ENCODE measurements around the gene ERBIN. TPM values are rescaled to one million over a fixed set of nuclear protein-coding genes. Genes with fewer than 3 reads are reported as not detected.

ERBIN gene
- total and polyA plus RNA-seq, 2 of the 13 experiments (the other 11 are each of a cell fraction or from before 2014, with no cell fraction given): 14.4 to 41.7 TPM

- TF ChIP-seq BCLAF1 (IDR thresholded peaks at IDR 0.05) (no peak), GATAD2A (CRISPR knock-in tag; IDR thresholded peaks at IDR 0.05) (no peak), FUBP1 (CRISPR knock-in tag; IDR thresholded peaks at IDR 0.05; ENCODE audit: borderline replicate concordance) (no peak), ZNF569 (CRISPR knock-in tag; IDR thresholded peaks at IDR 0.05; ENCODE audit: borderline replicate concordance) (no peak), RELA (CRISPR knock-in tag; IDR thresholded peaks at IDR 0.05) (no peak), AHDC1 (CRISPR knock-in tag; IDR thresholded peaks at IDR 0.05; ENCODE audit: borderline replicate concordance) (no peak), EEA1 (CRISPR knock-in tag; IDR thresholded peaks at IDR 0.05; ENCODE audit: borderline replicate concordance) (no peak), NR1H2 (CRISPR knock-in tag; IDR thresholded peaks at IDR 0.05; ENCODE audit: borderline replicate concordance, low read depth) (no peak), ZNF432 (CRISPR knock-in tag; IDR thresholded peaks at IDR 0.05; ENCODE audit: borderline replicate concordance) (no peak), DMTF1 (CRISPR knock-in tag; IDR thresholded peaks at IDR 0.05) (no peak), RXRB (CRISPR knock-in tag; IDR thresholded peaks at IDR 0.05; ENCODE audit: borderline replicate concordance) (0 out of 2 replicates have a peak, but pooled peaks have one; percentile 5), ZNF75D (CRISPR knock-in tag; IDR thresholded peaks at IDR 0.05; ENCODE audit: borderline replicate concordance) (no peak), ZNF20 (CRISPR knock-in tag; IDR thresholded peaks at IDR 0.05) (no peak), ZBTB46 (CRISPR knock-in tag; IDR thresholded peaks at IDR 0.05; ENCODE audit: borderline replicate concordance) (no peak)
These were observed 1.3 kb upstream of the ERBIN start (continued) for GRCh38 chr5:65925044-65925600.

Data from HepG2 (cell line).